Glomerular visceral epithelial cell (primary cell): Measurements from ENCODE around the gene NEB.
A peak's percentile ranks its signal among the peaks of the same experiment; 100 is the strongest.
"Not testable (repeated sequence)": the region's sequence is repeated elsewhere in the genome, so short reads cannot be mapped to it uniquely, and the experiment has no call there.

ENCODE experiments used
- DNase-seq: peaks from one replicate; pipeline ENCODE4 v3.0.0-alpha.2; 2016; ENCODE audit errors: extremely low spot score

The NEB gene

DNA sequence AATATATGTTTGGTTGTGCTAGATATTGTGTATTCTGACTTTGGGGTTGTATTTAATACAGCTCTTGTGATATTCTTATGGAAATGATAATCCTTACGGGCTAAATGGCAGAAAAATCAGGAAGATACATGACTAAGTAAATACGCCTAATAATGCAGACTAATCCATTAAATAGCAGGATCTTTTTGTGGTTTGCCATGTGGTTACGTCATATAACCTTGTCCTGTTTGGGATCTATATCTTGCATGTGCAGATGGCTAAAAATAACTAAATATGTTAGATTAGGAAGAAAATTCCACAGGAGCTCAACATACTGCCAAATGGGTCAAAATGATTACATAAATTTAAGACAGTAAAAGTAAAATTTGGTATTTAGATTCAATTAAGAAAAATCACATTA lies 83.0 kb downstream of the NEB start:
- DNase-seq, result no peak

GRCh38 chr2:151650456-151650855 lies 83.8 kb downstream of the NEB start:
- DNase-seq, result no peak

GRCh38 chr2:151649966-151650365 lies 84.3 kb downstream of the NEB start:
- DNase-seq, result no peak

- DNase-seq, result no peak
These were observed 84.9 kb downstream of the NEB start for GRCh38 chr2:151649400-151649799.

DNA sequence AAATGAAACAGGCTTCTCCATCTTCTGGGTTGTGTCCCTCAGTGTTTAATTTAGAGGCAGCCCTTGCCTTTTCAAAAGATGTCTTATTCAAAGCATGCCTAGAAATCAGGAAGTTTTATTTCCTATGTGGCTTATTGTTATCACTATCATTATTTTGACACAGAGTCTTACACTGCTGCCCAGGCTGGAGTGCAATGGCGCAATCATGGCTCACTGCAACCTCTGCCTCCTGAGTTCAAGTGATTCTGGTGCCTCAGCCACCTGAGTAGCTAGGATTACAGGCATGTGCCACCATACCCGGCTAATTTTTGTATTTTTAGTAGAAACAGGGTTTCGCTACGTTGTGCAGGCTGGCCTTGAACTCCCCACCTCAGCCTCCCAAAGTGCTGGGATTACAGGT lies 87.8 kb downstream of the NEB start:
- DNase-seq, result not testable (repeated sequence)

DNA sequence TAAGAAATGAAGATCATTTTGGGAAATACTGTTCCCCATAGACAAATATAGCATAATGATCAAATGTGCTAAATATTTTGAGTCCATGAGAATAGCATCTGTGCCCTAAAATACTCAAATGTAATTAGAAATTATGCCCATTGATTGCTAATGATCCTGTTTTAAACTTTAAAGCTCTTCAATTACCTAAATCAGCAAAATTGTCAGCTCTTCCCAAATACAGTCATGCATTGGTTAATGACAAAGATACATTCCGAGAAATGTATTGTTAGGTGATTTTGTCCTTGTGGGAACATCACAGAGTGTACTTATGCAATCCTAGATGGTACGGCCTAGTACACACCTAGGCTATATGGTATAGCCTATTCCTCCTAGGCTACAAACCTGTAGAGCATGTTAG lies 89.7 kb downstream of the NEB start:
- DNase-seq, result no peak

- DNase-seq, result not testable (repeated sequence)
These were observed 92.4 kb downstream of the NEB start for GRCh38 chr2:151641895-151642294.

GRCh38 chr2:151640087-151640486 lies 94.2 kb downstream of the NEB start:
- no peak for DNase-seq

DNA sequence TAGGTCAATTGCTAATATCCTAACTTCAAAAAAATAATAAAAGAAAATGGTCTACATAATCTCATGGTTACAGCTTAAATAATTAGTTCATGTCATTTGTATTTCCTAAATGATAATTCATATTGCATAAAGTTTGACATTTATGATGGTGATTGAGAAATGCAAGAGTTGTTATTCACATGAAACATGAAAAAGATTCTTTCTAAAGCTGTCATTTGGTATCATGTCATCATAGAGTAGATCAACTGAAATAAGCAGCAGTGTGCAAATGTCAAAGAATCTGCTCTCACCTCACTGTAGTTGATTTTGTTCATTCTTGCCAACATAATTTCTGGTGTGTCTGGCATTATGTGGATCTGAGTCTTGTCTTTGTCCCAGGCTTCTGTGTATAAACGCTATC lies 95.3 kb downstream of the NEB start:
- no peak for DNase-seq

DNA sequence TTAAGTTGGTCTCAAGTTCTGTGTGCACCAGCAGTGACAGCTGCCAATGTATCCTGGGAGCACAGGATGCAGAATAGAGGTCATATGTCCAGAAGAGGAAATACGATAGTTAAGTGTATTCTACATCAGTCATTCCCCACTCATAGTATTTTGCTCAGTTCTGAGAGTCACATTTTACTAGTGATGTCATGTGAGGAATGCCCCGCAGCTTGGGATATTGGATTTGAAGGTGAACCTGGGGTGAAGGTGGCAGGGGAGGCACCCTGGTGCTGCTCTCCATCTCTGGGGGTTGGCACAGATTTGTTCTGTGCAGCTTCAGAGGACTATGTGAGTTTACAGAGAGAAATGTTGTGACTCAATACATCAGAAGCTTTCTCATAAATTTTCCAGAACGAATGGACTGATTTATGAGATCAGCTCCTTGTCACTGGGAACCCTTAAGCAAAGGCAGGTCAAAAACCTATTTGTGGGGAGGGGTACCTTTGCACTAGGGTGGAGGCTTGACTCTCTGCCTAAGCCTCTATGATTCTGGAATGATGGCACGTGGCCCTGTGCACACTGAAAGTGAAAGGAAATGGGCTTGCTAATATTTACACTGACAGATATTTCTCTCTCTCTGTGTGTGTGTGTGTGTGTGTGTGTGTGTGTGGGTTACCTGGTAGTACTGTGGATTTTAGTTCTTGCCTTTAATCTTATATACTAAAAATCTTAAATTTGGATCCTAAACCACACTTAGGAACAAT lies 95.9 kb downstream of the NEB start:
- DNase-seq, result peak; percentile 25

DNA sequence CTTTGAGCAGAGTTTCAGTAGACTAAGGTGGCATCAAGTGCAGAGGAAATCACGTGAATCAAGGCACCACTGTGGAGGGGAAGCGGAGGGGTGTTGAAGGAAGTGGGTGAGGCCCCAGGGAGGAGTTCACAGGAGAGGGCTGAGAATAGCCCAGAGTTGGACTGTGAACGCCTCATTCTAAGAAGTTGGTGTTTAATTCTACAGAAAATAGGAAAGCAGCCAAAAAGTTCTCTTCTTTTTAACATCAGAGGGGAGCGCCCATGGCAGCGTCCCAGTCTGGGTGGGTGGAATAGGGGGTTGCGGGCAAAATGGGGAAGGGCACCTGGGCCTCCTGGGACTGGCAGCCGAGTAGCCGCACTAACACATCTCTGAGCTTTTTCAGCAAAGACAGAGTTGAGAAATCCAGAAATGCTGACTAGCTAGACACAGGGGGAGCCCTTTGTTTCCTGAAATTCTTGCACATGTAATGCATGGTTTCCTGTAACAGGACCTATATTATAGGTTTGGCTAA lies 97.0 kb downstream of the NEB start:
- no peak for DNase-seq

DNA sequence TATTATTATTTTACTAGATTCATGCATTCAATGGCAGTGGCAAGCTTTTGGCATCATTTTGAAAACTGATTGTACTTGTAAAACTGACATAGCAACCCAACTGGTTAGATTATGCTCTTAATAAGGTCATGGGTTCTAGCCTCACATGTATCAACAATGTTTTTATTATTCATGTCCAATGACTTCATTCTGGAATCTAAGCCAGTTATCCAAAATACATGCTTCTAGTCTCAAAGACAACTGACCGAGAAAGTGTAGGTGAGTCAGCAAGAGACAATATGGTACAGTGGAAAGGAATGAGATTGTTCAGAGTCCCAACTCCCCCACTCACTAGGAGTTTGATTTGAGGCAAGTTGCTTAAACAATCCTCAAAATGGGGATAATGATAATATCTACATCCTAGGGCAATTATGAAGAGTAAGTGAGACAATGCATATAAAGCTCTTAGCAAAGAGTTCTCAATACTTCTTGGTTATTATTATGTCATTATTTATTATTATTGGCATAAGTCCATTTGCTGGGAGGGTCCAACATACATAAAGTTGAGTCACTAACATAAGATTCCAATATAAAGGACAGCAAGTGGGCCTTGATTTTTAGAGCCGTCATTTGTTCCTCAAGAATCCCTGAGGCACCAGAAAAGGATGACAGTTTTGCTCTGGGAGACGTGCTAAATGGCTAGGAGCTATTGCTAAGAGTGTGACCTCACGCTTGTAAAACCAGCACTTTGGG lies 99.4 kb downstream of the NEB start:
- DNase-seq, result no peak

- no peak for DNase-seq
These were observed 101.2 kb downstream of the NEB start for GRCh38 chr2:151632993-151633565.

- DNase-seq, result peak; percentile 47
These were observed 103.9 kb downstream of the NEB start for GRCh38 chr2:151630372-151630771.

DNA sequence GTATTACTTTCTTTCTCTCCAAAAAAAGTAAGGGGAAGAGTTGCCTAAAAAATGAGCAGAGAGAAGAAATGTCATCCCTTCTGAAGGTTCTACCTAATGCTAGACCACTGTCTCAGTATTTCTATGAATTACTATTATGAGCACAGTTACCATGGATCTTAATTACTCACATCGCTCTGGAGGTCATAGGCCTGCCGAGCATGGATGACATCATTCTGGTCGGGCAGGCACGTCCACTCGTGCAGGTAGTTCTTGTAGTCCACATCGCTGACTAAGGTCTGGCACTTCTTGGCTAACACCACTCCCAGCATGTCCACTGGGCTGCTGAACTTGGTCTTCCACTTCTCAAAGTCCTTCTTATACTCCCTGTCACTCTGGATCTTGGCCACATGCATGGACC lies 106.9 kb downstream of the NEB start:
- no peak for DNase-seq

DNA sequence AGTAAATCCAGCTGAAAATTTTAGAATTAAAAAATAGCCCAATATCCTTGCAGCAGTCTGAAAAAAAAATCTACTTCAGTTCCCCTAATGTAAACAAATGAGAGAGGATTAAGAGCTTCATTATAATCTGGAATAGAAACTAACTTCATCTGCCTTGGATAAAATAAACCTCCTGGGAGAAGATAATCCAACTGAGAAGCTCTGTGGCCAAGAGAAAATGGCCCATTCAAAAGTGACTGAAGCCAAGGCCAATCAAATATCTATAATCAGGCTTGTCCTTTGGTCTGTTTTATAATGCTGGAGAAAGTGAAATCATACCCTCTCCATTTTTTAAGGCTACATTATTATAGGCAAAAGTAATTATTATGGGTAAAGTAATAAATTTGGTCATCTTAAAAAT lies 110.0 kb downstream of the NEB start:
- DNase-seq, result no peak

DNA sequence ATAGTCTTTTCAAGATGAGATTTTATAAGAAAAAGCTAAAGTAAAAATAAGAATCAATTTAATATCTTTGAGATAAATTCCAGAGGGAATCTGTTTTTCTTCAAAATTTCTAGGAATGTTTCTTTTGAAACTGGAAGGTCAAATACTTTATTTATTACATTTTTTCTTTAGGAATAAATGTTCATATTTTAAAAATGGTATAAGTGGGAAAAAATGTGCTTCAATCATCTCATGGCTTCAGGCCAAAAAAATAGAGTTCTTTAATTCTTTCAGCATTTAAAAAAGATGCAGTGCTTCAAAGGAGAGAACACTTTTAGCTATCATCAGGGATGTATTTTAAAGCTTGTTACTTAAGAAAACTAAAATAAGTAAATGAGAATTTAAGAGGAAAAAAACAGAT lies 110.6 kb downstream of the NEB start:
- no peak for DNase-seq

DNA sequence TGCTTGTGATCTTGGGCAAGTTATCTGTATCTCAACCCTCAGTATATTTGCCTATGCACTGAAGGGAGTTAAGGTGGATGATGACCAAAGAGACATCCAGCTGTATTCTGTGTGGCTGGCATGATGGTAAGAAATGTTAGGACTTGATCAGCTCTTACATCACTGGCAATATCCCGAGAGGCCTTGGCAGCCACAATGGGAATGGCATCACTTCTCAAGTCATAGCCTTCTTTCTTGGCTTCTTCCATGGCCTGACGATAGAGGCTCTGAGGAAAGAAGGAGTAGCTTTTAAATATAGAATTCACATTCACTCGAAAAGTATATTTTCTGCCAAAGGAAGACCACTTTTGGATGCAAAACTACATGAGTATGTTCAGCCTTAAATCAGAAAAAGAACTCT lies 113.5 kb downstream of the NEB start:
- DNase-seq, result no peak

GRCh38 chr2:151619337-151619989 lies 114.8 kb downstream of the NEB start:
- peak; percentile 66 for DNase-seq

DNA sequence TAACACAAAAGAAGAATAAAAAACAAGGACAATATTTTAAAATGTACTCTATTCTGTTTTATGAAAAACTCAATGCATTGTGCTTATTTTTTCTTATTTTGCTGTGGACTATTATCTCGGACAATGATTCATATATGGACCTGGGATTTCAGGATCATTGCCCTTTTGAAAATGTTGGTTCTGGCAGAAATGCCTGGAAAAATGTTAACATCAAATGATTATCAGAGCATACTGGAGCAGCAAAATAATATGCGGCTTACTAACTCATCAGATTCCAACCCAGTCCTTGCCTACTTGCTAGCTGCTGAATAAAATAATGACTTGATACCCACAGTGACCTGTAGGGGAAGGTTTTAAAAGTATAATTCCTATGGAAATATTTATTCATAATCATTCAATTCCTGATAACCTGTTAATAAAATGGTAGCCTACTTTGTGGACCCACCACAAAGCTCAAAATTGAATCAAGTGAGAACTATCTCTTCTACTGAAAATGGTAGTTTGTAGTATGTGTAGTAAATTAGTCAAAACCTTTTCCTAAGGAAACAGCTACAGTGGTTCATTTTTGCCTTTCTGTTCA lies 117.4 kb downstream of the NEB start:
- no peak for DNase-seq

DNA sequence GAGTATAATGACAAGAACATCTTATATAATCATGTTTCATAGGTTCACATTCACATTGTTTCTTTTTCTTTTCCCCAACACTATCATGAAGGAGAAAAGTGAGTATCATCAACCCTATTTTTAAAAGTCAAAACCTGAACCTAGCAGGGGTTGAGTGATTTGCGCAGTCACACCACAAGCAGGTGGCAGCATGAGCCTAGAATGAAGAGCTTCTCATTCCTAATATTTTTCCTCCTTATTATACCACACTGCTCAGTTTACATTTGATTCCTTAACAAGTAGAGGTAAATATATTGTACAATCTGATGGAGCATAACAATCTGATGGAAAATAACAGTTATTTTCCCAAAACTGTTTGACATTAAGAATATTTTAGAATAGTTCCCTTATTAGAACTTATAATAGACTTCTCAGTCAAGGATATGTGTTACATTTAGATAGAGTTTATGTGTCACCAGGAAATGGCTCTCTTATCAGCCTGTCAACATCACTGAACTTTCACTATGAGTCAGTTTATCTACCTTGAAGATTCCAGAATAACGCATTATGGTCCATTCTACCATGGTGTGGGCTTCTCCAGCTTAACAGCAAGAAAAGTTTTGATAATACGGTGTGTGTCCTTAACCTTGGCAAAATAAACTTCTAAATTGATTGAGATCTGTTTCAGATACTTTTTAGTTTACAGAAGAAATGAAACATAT lies 119.5 kb downstream of the NEB start:
- no peak for DNase-seq
